ENCODE results near the gene CST7. TPM values are rescaled to one million over a fixed set of nuclear protein-coding genes. Genes with fewer than 3 reads are reported as not detected.
"Not testable (repeated sequence)": the region's sequence is repeated elsewhere in the genome, so short reads cannot be mapped to it uniquely, and the experiment has no call there.

CST7 gene
- total RNA-seq, 1 donor from 2014 or later = 0.92 TPM

DNA sequence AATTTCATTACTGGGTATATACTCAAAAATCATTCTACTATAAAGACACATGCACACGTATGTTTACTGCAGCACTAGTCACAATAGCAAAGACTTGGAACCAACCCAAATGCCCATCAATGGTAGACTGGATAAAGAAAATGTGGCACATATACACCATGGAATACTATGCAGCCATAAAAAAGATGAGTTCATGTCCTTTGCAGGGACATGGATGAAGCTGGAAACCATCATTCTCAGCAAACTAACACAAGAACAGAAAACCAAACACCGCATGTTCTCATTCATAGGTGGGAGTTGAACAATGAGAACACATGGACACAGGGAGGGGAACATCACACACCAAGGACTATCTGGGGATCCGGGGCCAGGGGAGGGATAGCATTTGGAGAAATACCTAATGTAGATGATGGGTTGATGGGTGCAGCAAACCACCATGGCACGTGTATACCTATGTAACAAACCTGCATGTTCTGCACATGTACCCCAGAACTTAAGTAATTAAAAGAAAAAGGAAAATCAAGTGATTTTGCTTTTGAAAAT, 602 bp upstream of the CST7 start:
- ATAC-seq = not testable (repeated sequence)

DNA sequence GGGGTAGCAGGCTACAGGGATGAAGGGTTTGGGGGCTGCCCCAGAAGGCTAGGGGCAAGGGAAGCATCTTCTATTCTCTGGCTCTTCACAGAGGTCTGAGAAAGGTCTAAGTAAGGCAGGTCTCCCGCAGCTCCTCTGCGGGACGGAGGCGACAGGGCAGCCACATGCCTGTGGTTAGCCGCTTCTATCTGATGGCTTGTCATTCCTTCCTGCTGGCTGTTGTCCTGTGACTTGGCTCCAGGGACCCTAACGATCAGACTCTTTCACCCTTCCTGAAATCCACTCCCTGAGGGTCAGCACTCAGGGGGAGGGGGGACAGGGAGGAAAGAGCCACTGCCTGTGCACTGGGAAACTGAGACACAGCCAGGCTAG, 673 bp downstream of the CST7 start:
- DNase-seq = no peak
- intact Hi-C loops (cut with micrococcal nuclease) = no loop called here
- ATAC-seq = no peak

More for the DNA sequence above, 602 bp upstream of the CST7 start:
- DNase-seq; intact Hi-C loops (cut with micrococcal nuclease): not testable (repeated sequence)

DNA sequence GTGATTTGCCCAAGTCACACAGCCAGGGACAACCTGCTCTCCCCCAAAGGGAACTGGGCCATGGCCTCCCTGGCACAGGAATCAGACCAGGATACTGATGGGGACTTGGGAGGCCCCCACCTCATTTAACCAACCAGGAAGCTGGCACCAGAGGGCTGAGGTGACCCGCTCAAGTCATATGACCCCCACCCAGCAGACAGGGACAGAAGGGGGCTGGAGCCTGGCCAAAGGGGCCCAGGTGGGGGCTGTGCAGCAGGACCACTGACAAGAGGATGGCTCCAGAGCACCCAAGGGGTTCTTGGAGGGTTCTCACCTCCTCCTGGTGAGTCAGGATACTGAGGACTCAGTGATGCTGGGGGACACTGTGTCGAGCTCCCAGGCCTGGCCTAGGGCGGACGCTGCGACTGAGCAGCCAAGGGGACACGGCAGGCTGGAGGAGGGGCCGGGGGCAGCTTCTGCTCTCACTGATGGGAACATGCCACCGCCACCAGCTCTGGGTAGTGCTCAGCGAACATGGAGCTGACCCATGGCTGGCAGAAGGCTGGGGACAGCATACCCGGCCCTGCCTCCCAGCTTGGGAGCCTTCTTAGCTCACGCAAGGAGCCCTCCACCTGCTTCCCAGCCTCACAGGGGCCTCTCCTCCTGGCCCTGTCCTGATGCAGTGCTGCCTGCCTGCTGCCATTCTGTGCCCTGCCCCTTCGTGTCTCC, 1.2 kb downstream of the CST7 start:
- no peak for ATAC-seq
- intact Hi-C loops (cut with micrococcal nuclease) = no loop called here
- DNase-seq = no peak

DNA sequence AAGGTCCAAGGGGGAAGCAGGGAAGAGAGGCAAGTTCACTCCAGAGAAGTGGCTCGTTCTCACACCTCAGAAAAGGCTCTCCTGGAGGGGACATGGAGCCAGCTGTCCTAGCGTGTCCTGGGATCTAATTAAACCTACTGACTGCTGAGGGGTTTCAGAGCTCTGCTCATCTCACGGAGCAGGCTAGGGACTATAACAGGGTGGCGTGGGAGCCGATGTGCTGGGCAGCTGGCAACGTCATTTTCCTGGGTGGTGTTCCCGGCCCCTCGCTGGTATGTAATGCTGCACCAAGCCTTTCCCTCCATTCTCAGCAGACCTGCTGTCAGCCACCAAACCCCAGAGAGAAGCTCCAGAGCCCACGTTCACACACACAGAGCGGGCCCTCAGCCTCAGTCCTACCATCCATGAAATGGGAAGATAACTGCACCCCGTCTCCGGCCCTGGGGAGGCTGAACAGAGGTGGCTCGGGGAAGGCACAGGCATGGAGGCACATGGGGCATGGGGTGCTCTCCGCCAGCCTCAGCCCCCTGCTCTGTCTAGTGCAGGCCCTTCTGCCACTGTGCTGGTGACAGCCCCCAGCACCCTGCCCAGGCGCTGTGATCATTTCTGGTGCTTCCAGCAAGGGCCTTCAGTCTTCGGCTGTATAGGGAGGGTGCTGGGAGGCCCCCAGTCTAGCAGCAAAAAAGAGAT, 1.9 kb downstream of the CST7 start:
- intact Hi-C loops (cut with micrococcal nuclease) = no loop called here
- ATAC-seq = no peak
- DNase-seq = no peak

DNA sequence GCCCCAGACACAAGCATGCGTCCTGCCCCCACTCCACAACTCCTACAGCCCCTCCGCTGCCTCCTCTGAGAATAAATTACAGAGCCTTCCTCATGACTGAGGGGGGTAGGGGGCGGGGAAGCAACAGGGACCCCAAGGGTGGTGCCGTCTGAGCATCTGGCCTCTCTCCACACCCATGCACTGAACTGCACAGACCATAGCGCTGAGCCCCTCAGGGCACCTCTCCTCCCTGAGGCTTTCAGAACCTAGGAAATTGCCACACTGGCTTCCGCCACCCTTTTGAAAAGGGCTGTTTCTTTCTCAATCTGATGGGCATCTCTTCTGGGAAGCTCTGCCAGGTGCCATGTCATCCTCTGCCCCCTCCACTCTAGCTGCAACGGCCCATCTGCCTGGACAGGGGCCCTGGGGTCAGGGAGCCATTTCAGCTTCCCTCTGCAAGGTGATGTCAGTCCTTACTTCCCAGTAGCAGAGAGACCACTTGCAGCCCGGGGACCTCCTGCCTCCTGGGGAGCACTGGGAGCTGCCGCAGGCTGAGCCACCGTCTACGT, 2.5 kb downstream of the CST7 start:
- DNase-seq (no peak), ATAC-seq (no peak)
- intact Hi-C loops (cut with micrococcal nuclease) = no loop called here

DNA sequence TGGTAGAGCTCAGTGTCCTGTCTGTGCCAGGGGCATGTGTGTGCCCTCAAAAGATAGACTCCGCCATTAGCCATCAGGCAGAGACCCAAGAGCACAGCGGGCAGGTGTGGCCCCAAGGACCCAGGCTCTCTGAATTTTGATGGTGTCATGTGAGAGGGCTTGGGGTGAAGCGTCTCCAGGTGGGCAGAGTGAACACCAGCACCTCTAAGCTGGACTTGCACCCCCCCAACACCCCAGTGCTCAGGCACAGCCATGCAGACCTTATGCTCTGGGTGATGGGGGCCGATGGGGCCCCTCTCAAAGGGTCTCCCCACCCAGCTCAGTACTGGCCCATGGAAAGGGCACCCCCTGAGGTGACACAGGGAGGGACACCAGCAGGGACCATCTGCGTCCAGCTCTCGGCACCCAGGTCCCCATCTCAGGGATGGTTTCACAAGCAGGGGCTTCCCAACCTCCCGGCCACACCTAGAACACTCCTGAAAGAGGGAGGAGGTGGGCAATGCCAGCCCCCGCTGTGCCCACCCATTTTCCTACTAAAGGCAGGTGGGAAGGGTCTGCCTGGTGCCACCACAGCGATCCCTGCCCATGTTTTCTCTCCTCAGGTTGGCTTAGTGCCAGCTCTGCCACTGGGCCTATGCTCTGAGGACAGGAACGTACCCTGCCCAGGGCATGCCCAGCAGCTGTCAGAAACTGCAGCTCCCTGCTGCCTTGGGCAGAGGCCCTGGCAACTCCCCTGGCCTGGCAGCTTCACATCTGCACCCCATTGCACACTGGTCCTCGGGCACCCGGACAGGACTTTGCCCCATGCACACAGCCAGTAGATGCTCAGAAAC, 3.5 kb downstream of the CST7 start:
- no peak for DNase-seq
- intact Hi-C loops (cut with micrococcal nuclease) = no loop called here
- no peak for ATAC-seq

DNA sequence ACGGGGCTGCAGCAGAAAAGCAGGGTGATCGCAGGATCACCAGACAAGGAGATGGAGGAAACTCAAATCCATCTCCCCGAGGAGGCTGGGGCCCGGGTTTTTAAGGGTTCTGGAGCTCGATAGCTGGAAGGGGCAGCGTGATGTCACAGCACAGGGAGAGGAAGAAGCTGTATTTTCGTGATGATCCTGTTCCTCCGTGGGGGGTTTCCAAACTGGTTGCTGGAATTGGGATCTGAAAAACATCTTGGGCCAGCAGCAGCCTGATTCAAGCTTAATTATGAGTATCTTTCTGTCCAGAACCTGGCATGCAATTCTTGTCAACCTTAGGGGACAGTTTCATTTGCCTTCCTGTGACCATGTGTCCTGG, 4.1 kb downstream of the CST7 start:
- ATAC-seq = no peak
- no peak for DNase-seq
- intact Hi-C loops (cut with micrococcal nuclease) = no loop called here

DNA sequence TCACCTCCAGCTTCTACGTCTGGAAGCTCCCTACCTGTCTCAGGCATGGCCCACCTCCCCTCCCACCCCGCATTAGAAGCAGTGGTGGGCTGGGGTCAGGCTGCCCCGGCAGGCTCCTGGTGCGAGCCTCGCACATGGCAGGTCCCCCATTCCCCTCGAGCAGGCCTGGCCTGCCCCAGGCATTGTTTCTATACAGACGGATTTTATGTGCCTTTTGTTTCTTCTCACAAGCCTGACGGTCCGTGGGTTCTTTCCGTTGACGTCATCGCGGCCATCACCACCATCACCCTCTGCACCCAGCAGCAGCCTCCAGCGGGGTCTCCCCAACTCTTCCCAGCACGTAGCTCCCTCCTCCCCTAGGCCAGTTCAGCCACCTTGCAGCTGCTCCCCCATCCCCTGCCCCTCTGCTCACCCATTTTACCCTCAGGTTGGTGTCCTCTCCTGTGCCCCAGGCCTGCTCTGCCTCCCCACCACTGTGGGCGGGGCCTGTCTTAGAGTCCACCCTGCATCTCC, 4.6 kb downstream of the CST7 start:
- ATAC-seq (no peak), DNase-seq (no peak)
- intact Hi-C loops (cut with micrococcal nuclease) = no loop called here

DNA sequence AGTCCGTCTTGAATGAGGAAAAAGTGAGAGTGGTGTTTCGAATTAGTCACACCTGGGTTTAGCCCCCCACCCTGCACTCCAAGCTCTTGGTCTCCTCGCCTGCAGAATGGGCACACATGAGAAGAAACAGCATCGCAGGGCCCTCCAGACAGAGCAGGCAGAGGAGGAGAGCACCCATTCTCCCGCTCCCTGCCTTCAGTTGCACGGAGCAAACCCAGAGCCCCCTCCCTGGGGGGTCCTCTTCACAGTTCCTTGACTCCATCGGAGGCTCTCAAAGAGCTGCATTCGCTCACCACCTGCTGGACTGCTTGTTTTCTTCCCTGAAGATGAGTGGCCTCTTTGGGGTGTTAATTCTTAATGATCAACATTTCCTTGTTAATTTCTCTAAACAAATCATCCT, 5.1 kb downstream of the CST7 start:
- intact Hi-C loops (cut with micrococcal nuclease) = no loop called here
- ATAC-seq (no peak), DNase-seq (no peak)

DNA sequence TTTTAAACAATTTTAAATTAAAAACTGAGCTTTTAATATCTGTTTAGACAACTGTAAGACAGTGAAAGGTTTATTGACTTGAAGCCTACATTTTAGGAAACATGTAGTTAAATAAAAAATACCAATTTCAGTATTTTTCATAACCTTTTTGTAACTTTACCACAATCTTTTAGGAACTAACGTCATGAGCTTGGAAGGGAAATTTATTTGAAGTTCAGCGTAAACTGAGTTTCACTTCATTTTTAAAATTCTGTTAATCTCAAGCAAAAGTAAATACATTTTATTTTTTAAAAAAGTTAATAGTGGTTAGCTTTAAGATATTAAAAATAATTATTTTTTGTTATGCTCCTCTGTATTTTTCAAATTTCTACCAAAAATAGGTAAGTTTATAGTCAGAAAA, 5.5 kb downstream of the CST7 start:
- ATAC-seq = no peak
- intact Hi-C loops (cut with micrococcal nuclease) = no loop called here
- no peak for DNase-seq

DNA sequence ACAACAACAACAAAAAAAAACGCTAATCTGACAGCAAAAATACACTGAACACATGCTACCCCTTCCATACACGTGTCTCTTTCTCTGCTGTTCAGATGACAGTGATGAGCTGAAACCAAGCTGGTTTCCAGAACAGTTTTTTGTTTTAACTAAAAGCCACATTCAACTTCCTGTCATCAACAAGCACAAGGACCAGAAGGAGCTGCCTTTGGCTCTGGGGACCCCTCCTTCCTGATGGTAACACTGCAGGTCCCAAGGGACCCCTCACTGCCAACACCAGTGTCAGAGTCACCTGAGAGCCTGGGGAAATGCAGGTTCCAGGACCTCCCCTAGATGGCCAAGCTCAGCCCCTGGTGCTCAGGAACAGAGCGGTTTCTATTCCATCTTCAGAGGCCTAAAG, 6.0 kb downstream of the CST7 start:
- ATAC-seq = no peak
- no peak for DNase-seq
- intact Hi-C loops (cut with micrococcal nuclease) = no loop called here

DNA sequence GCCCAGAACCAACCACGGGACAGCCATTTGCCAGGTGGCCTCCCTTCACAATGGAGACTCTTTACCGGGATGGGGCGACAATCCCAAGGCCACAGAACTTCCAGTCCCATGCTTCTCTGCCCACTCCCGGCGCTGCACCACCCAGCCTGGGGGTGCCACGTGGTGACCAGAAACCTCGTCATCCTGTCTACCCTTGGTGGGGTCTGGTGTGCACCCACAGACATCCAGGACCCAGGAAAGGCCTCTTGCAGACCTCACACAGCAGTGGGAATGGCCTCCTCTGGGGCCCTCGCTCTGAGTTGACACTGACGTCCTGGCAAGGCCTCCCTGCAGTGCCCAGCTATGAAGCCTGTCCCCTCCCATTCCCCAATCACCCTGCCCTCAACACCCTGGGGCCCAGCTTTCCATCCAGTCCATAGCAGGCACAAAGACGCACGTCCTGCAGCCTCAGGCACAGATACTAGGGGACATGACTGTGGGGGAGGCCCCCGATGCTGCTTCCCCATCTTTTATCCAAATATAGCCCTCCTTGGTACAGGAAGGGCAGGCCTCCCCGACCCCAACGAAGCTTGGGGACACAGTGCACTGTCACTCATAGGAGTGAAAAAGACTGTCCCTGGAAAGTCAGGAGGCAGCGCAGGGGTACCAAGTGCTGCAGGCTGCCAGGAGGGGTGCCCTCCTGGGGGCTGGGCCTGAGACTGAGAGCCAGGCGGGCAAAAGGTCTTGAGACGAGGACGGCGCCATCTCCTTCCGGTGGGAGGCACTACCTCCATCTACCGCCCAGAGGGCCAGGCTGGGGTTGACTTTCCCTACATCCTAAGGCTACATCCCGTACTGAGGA, 7.2 kb downstream of the CST7 start:
- ATAC-seq = no peak
- no peak for DNase-seq
- intact Hi-C loops (cut with micrococcal nuclease) = no loop called here

DNA sequence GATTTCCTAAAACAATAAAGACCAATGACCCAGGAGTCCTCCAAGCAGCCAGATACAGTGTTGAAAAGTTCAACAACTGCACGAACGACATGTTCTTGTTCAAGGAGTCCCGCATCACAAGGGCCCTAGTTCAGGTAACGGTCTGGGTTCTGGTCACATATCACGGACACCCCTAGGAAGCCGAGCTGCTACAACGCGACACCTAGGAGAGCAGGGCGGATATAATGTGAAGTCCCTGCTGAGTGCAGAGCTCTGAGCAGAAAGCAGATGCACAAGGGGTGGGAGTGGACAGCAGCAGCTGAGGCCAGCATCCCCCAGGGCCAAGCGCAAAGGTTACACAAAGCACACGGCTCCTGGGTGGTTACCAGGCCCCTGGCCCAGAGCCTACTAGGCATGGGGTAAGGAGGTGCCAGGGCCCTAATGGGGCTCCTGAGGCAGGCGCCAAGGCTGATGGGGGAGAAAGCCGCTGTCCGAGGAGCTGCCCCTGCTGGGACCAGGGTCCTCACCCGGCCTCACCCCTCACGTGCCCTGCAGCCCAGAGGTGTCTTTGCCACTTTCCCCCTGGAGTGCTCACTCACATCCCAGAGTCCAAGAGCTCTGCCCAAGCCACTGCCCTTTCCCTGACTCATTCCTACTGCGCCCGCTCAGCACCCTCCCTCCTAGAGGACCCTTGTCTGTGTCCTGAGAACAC, 8.4 kb downstream of the CST7 start:
- ATAC-seq (no peak), DNase-seq (no peak)
- intact Hi-C loops (cut with micrococcal nuclease) = no loop called here

DNA sequence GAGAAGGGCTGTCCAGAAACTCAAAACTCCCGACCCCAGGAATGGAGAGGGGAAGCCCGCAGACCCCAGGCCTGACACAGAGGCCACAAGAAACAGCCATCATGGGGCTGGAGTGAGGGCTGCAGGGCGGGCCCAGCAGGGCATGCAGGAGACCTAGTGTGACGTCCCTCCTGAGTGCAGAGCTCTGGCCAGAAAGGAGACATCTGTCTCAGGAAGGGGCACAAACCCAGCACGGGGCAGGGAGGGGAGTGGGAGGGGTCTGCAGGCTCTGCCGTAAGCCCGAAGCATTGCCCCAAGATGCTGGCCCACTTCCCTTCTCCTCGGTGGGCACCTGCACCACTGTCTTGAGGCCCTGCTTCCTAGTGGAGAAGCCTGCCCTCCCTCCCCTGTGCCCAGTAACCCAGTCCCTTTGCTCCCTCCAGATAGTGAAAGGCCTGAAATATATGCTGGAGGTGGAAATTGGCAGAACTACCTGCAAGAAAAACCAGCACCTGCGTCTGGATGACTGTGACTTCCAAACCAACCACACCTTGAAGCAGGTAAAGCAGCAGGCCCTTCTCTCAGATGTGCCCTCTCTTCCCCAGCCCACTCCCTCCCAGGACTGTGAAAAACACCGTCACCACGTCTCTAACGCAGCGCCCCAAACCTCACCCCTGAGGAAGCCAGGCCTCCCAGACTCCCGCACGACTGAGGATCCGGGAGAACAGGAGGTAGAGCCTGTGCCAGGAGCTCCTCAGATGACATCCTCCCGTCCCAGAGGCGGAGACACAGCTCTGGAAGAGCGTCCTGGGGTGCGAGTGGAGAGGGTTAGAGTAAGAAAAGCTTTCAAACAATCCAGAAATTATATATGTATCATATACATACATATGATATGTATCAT, 9.7 kb downstream of the CST7 start:
- no peak for ATAC-seq
- DNase-seq = no peak

DNA sequence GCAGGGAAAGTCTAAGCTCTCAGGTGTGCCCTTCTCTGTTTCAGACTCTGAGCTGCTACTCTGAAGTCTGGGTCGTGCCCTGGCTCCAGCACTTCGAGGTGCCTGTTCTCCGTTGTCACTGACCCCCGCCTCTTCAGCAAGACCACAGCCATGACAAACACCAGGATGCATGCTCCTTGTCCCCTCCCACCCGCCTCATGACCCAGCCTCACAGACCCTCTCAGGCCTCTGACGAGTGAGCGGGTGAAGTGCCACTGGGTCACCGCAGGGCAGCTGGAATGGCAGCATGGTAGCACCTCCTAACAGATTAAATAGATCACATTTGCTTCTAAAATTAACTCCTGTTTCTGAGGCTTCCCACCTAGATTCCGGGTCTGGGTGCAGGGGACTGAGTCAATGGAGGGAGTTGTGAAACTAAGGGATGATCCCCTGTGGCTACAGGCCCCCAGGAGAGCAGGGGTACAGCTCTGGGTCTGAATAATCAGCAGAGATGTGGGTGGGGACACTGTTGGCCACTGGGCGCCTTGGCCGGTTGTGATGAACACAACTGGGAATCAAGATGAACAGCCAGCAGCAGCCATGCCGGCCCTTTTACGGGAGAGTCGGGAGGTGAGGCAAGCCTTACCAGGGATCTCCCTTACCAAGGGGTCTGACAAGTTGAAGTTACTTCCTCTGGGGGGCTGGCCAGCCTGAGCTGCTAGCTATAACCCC, 10.7 kb downstream of the CST7 start:
- ATAC-seq (no peak), DNase-seq (no peak)
- intact Hi-C loops (cut with micrococcal nuclease) = no loop called here

More for the DNA sequence above, 9.7 kb downstream of the CST7 start:
- intact Hi-C loops (cut with micrococcal nuclease) = no loop called here

DNA sequence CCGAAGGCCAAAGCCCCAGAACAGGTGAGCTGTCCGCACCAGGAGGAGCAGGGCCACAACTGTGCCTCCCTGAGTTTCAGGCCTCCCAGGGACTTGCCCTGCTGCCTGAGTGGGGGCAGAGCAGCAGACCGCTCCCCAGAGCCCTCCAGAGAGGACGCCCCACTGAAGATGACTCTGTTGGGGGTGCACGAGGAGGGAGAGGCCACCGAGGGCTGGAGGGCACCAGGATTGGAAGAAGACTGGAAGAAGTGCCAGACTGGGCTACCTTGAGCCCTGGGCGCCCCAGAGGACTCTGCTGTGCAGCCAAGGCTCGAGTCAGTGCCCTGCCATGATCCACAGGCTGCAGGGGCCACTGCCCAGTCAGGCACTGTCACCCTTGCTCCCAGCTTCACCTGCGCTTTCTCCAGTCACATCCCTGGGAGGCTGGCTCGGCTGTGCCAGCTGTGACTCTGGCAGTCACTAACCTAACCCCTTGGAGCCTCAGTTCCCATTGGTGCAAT, 11.3 kb downstream of the CST7 start:
- DNase-seq = no peak
- no peak for ATAC-seq
- intact Hi-C loops (cut with micrococcal nuclease) = no loop called here

Data from left ventricle myocardium superior (tissue), 1 donor.